Measurements from ENCODE around the gene PAX5. TPM values are rescaled to one million over a fixed set of nuclear protein-coding genes. Genes with fewer than 3 reads are reported as not detected.

The PAX5 gene
- total and polyA plus RNA-seq, 2 donors (not counting 1 experiment from before 2014, with no cell fraction given) = 196 to 275 TPM

DNA sequence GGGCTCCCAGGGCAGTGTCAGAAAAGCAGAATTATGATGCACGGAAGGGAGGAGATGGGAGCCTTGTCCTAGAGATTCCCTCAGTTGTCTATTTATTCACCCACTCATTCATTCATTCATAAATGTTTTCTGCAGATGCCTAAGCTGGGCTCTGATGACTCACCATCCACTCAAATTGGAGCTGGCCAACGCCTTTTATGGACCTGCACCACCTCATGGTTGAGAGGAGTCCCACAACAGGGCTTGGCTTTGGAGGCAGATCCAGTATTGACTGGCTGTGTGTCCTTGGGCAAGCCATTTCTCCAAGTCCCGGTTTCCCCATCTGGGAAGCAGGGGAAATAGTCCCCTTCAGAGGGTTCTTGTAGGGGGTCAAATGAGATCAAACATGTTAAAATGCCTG is 233.6 kb downstream of the PAX5 start:
- Mint-ChIP-seq H3K4me3 (no peak overlapping the region), H3K9me3 (ENCODE audit: insufficient read depth) (no peaks in the 10 kb centered on the region), H3K27me3 (peaks cover 25% of the 10 kb centered on the region), H3K4me1 (peaks cover 1% of the 10 kb centered on the region), H3K27ac (no peak overlapping the region)
- Histone ChIP-seq H3K27ac (ENCODE audit: low read length in 2 of 2) (no peak overlapping the region), H3K79me2 (ENCODE audit: control insufficient read depth, insufficient read depth, low read length) (no peaks in the 10 kb centered on the region), H3K9me3 (ENCODE audit: control extremely low read depth in 1 of 3, control insufficient read depth in 2 of 3, insufficient read depth in 1 of 3, low read length in 2 of 3) (no peaks in the 10 kb centered on the region), H3K4me2 (replicated peaks; ENCODE audit: low read depth, low read length, poor library complexity, severe bottlenecking) (no peak overlapping the region), H3K4me1 (ENCODE audit: control insufficient read depth in 2 of 2, insufficient read depth in 2 of 2, low read length in 2 of 2) (no peaks in the 10 kb centered on the region), H2AFZ (ENCODE audit: insufficient read depth, low read depth, low read length, poor library complexity, severe bottlenecking) (no peak overlapping the region), H3K4me3 (ENCODE audit: control extremely low read depth in 1 of 5, extremely low read depth in 1 of 5, insufficient read depth in 1 of 5, low read depth in 2 of 5, low read length in 4 of 5) (no peak overlapping the region), H4K20me1 (ENCODE audit: control insufficient read depth, insufficient read depth, low read length, poor library complexity, severe bottlenecking) (no peaks in the 10 kb centered on the region), H3K36me3 (replicated peaks in 1 of 2; ENCODE audit: control extremely low read depth in 1 of 2, control insufficient read depth in 1 of 2, extremely low read depth in 1 of 2, insufficient read depth in 2 of 2, low read length in 1 of 2) (no peaks in the 10 kb centered on the region), H3K9ac (ENCODE audit: low read length) (no peak overlapping the region), H3K27me3 (replicated peaks in 1 of 4; ENCODE audit: control extremely low read depth in 1 of 4, control insufficient read depth in 3 of 4, insufficient read depth in 4 of 4, low read length in 3 of 4) (peaks cover 0 to 7% (median 0%) of the 10 kb centered on the region in 4 experiments)
- WGBS (ENCODE audit: insufficient coverage) = 81% methylated on average over 2 of the region's 3 CpGs
- ChIA-PET CTCF (no interaction called here), POLR2A (no interaction called here)
- TF ChIP-seq EZH2 (IDR thresholded peaks at IDR 0.05; ENCODE audit: borderline replicate concordance, insufficient read depth, low read depth, low read length, poor library complexity, severe bottlenecking) = no peak
- TF ChIP-seq, protein P1, sequence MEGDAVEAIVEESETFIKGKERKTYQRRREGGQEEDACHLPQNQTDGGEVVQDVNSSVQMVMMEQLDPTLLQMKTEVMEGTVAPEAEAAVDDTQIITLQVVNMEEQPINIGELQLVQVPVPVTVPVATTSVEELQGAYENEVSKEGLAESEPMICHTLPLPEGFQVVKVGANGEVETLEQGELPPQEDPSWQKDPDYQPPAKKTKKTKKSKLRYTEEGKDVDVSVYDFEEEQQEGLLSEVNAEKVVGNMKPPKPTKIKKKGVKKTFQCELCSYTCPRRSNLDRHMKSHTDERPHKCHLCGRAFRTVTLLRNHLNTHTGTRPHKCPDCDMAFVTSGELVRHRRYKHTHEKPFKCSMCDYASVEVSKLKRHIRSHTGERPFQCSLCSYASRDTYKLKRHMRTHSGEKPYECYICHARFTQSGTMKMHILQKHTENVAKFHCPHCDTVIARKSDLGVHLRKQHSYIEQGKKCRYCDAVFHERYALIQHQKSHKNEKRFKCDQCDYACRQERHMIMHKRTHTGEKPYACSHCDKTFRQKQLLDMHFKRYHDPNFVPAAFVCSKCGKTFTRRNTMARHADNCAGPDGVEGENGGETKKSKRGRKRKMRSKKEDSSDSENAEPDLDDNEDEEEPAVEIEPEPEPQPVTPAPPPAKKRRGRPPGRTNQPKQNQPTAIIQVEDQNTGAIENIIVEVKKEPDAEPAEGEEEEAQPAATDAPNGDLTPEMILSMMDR (IDR thresholded peaks at IDR 0.05) = no peak
- no peak for ATAC-seq (ENCODE audit: low read depth)
- no peak for DNase-seq
- intact Hi-C loops (cut with micrococcal nuclease) = no loop called here

DNA sequence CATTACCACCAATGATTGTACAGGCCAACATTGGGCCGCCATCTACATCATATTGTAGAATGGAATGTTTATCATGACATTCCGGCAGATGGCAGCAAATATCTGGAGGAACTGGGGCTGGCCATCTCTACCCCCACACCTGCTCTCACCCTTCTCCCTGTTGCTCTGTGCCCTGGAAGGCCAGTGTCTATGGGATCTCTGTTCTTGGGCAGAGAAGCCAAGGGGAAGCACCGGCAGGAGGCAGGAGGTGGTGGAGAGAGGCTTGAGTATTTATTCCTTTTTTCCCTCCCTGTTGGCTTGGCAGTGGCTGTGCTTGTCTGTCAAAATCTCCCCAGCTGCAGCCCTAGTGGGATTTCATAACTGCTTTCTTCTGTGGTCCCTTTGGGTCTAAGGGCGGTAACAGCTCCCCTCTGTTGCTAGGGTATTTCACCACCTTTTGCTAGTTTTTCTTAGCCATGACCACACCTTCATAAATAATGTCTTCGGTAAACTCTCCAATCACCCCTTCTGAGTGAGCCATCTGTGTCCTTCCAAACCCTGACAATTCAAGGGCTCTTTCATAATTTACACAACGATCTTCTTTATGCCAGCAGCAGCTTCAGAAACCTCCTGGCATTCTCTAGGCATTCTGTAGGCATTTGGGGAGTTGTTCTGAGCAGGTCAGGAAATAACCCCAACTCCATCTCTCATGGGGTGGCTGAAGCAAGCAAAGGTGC is 235.6 kb downstream of the PAX5 start:
- Histone ChIP-seq H3K27me3 (replicated peaks in 1 of 4; ENCODE audit: control extremely low read depth in 1 of 4, control insufficient read depth in 3 of 4, insufficient read depth in 4 of 4, low read length in 3 of 4) (peaks cover 0 to 7% (median 0%) of the 10 kb centered on the region in 4 experiments), H3K4me2 (replicated peaks; ENCODE audit: low read depth, low read length, poor library complexity, severe bottlenecking) (no peak overlapping the region), H3K4me1 (ENCODE audit: control insufficient read depth in 2 of 2, insufficient read depth in 2 of 2, low read length in 2 of 2) (no peaks in the 10 kb centered on the region), H3K4me3 (ENCODE audit: control extremely low read depth in 1 of 5, extremely low read depth in 1 of 5, insufficient read depth in 1 of 5, low read depth in 2 of 5, low read length in 4 of 5) (no peak overlapping the region), H3K27ac (ENCODE audit: low read length in 2 of 2) (no peak overlapping the region), H3K9ac (ENCODE audit: low read length) (no peak overlapping the region), H2AFZ (ENCODE audit: insufficient read depth, low read depth, low read length, poor library complexity, severe bottlenecking) (no peak overlapping the region), H4K20me1 (ENCODE audit: control insufficient read depth, insufficient read depth, low read length, poor library complexity, severe bottlenecking) (no peaks in the 10 kb centered on the region), H3K36me3 (replicated peaks in 1 of 2; ENCODE audit: control extremely low read depth in 1 of 2, control insufficient read depth in 1 of 2, extremely low read depth in 1 of 2, insufficient read depth in 2 of 2, low read length in 1 of 2) (no peaks in the 10 kb centered on the region), H3K9me3 (ENCODE audit: control extremely low read depth in 1 of 3, control insufficient read depth in 2 of 3, insufficient read depth in 1 of 3, low read length in 2 of 3) (peaks cover 0 to 11% (median 6%) of the 10 kb centered on the region in 3 donors), H3K79me2 (ENCODE audit: control insufficient read depth, insufficient read depth, low read length) (no peaks in the 10 kb centered on the region)
- H3K4me1 Mint-ChIP-seq = no peaks in the 10 kb centered on the region
- H3K4me3 Mint-ChIP-seq = no peak overlapping the region
- no peak for TF ChIP-seq EZH2 (IDR thresholded peaks at IDR 0.05; ENCODE audit: borderline replicate concordance, insufficient read depth, low read depth, low read length, poor library complexity, severe bottlenecking)
- TF ChIP-seq, protein P1 (IDR thresholded peaks at IDR 0.05) = no peak
- intact Hi-C loops (cut with micrococcal nuclease) = no loop called here
- H3K27me3 Mint-ChIP-seq = peaks cover 23% of the 10 kb centered on the region
- no peak overlapping the region for H3K27ac Mint-ChIP-seq
- ChIA-PET CTCF (no interaction called here), POLR2A (no interaction called here)
- peak; percentile 21 for DNase-seq
- H3K9me3 Mint-ChIP-seq (ENCODE audit: insufficient read depth) = no peaks in the 10 kb centered on the region
- ATAC-seq (ENCODE audit: low read depth) = no peak
- 73% methylated on average over 2 of the region's 6 CpGs for WGBS (ENCODE audit: insufficient coverage)

All from B cell (primary cell).